CD4-positive, alpha-beta T cell treated with Interleukin-2 at 100 ng/mL for 4 hours (primary cell): ENCODE data around the gene SLC2A13.
"Not testable (repeated sequence)": the region's sequence is repeated elsewhere in the genome, so short reads cannot be mapped to it uniquely, and the experiment has no call there.

Experiments used
- DNase-seq: peaks from one replicate; pipeline ENCODE4 v3.0.0-alpha.2; 2020; ENCODE audit warnings: low spot score

The SLC2A13 gene

GRCh38 chr12:39867631-39868327, 238.1 kb downstream of the SLC2A13 start:
- no peak for DNase-seq

GRCh38 chr12:39866135-39866534, 239.7 kb downstream of the SLC2A13 start:
- no peak for DNase-seq

- no peak for DNase-seq
These were observed 245.2 kb downstream of the SLC2A13 start for GRCh38 chr12:39860695-39861094.

- no peak for DNase-seq
These were observed 252.9 kb downstream of the SLC2A13 start for GRCh38 chr12:39853003-39853402.

GRCh38 chr12:39852346-39852745, 253.5 kb downstream of the SLC2A13 start:
- DNase-seq: no peak

GRCh38 chr12:39848218-39848617, 257.7 kb downstream of the SLC2A13 start:
- not testable (repeated sequence) for DNase-seq

GRCh38 chr12:39846971-39847650, 258.8 kb downstream of the SLC2A13 start:
- no peak for DNase-seq

GRCh38 chr12:39846304-39846703, 259.6 kb downstream of the SLC2A13 start:
- no peak for DNase-seq

GRCh38 chr12:39840422-39840821, 265.5 kb downstream of the SLC2A13 start:
- no peak for DNase-seq

- no peak for DNase-seq
These were observed 266.8 kb downstream of the SLC2A13 start for GRCh38 chr12:39839072-39839471.

GRCh38 chr12:39835517-39836489, 270.1 kb downstream of the SLC2A13 start:
- no peak for DNase-seq

- DNase-seq: no peak
These were observed 274.1 kb downstream of the SLC2A13 start for GRCh38 chr12:39831587-39832315.

- DNase-seq: no peak
These were observed 274.9 kb downstream of the SLC2A13 start for GRCh38 chr12:39830852-39831520.

GRCh38 chr12:39830171-39830570, 275.7 kb downstream of the SLC2A13 start:
- no peak for DNase-seq

- DNase-seq: no peak
These were observed 281.2 kb downstream of the SLC2A13 start for GRCh38 chr12:39824505-39825212.

- DNase-seq: no peak
These were observed 289.2 kb downstream of the SLC2A13 start for GRCh38 chr12:39816671-39817185.

GRCh38 chr12:39815746-39816145, 290.1 kb downstream of the SLC2A13 start:
- no peak for DNase-seq

GRCh38 chr12:39814626-39815025, 291.3 kb downstream of the SLC2A13 start:
- no peak for DNase-seq

- no peak for DNase-seq
These were observed 292.1 kb downstream of the SLC2A13 start for GRCh38 chr12:39813776-39814175.

- not testable (repeated sequence) for DNase-seq
These were observed 293.4 kb downstream of the SLC2A13 start for GRCh38 chr12:39812456-39812855.
